CD14-positive monocyte (primary cell): ENCODE results near the gene SLC6A8. TPM values are rescaled to one million over a fixed set of nuclear protein-coding genes. Genes with fewer than 3 reads are reported as not detected.

Experiments used
- DNase-seq, 3 donors: peaks; one replicate each; pipeline ENCODE4 v3.0.0-alpha.2; 2011 to 2022
- H2AFZ ChIP-seq: 2 replicates; pipeline ENCODE4 v1.6.0; 2012; ENCODE audit warnings: mild to moderate bottlenecking, low read depth, low read length, inconsistent platforms; ENCODE audit not compliant: insufficient read depth, poor library complexity, severe bottlenecking
- H3K27ac ChIP-seq, 2 donors: 1 replicate in 1 of 2; 2 replicates in 1 of 2; pipeline ENCODE4 v1.5.1; 2012 to 2013; ENCODE audit warnings: low read length in 2 of 2, control low read depth in 1 of 2, inconsistent platforms in 1 of 2, low read depth in 1 of 2, mild to moderate bottlenecking in 1 of 2
- H3K27me3 ChIP-seq, 2 donors: one replicate each; pipeline versions ENCODE4 v1.6.0 to v1.6.1; 2011 to 2013; ENCODE audit warnings: low read length in 2 of 2; ENCODE audit not compliant: control insufficient read depth in 2 of 2, insufficient read depth in 2 of 2
- H3K36me3 ChIP-seq, 2 donors: replicated peaks in 1 of 2; 1 replicate in 1 of 2; 2 replicates in 1 of 2; pipeline versions ENCODE4 v1.5.1 to v1.6.1; 2012 to 2013; ENCODE audit warnings: low read length in 2 of 2, control low read depth in 1 of 2, inconsistent platforms in 1 of 2, mild to moderate bottlenecking in 1 of 2; ENCODE audit not compliant: insufficient read depth in 2 of 2, control insufficient read depth in 1 of 2
- H3K4me1 ChIP-seq, 2 donors: 1 replicate in 1 of 2; 2 replicates in 1 of 2; pipeline versions ENCODE4 v1.5.1 to v1.6.1; 2012 to 2013; ENCODE audit warnings: low read length in 2 of 2, control low read depth in 1 of 2, inconsistent platforms in 1 of 2, mild to moderate bottlenecking in 1 of 2, moderate library complexity in 1 of 2; ENCODE audit not compliant: insufficient read depth in 2 of 2, control insufficient read depth in 1 of 2
- H3K4me2 ChIP-seq: replicated peaks from 2 replicates; pipeline ENCODE3; 2012; ENCODE audit warnings: low read length, moderate library complexity, mild to moderate bottlenecking; ENCODE audit not compliant: poor library complexity, severe bottlenecking; ENCODE audit errors: extremely low read depth
- H3K4me3 ChIP-seq, 3 experiments: fragments of 200-600 bp in 1 of 3; sonication (generic) in 1 of 3; replicated peaks in 1 of 3; 1 replicate in 2 of 3; 2 replicates in 1 of 3; pipeline ENCODE4 v1.5.1; 2011 to 2013; ENCODE audit warnings: low read length in 3 of 3, mild to moderate bottlenecking in 3 of 3, control low read depth in 2 of 3, low read depth in 2 of 3, inconsistent platforms in 1 of 3, moderate library complexity in 1 of 3
- H3K79me2 ChIP-seq: 2 replicates; pipeline ENCODE4 v1.6.0; 2012; ENCODE audit warnings: mild to moderate bottlenecking, control low read depth, inconsistent platforms, low read length, moderate library complexity; ENCODE audit not compliant: insufficient read depth
- H3K9ac ChIP-seq: 2 replicates; pipeline ENCODE4 v1.6.0; 2017; ENCODE audit warnings: low read length, mild to moderate bottlenecking; ENCODE audit not compliant: insufficient read depth, poor library complexity, severe bottlenecking
- H3K9me3 ChIP-seq, 2 donors: replicated peaks in 1 of 2; 1 replicate in 1 of 2; 2 replicates in 1 of 2; pipeline versions ENCODE4 v1.5.1 to v1.6.1; 2012 to 2013; ENCODE audit warnings: low read length in 2 of 2, control low read depth in 1 of 2; ENCODE audit not compliant: control insufficient read depth in 1 of 2, insufficient read depth in 1 of 2
- H4K20me1 ChIP-seq: 2 replicates; pipeline ENCODE4 v1.6.0; 2012; ENCODE audit warnings: mild to moderate bottlenecking, low read length, control low read depth, moderate library complexity; ENCODE audit not compliant: insufficient read depth
- H3K27ac Mint-ChIP-seq, 7 donors: one replicate each; pipeline ENCODE4 v1.8.0; 2020; ENCODE audit warnings: mild to moderate bottlenecking in 7 of 7, mixed read lengths in 7 of 7, moderate library complexity in 6 of 7, inconsistent platforms in 2 of 7
- H3K27me3 Mint-ChIP-seq, 3 donors: one replicate each; pipeline ENCODE4 v1.8.0; 2021 to 2022; ENCODE audit warnings: low read depth in 3 of 3, mild to moderate bottlenecking in 3 of 3, mixed read lengths in 3 of 3, moderate library complexity in 3 of 3, inconsistent platforms in 1 of 3
- H3K36me3 Mint-ChIP-seq, 2 donors: one replicate each; pipeline ENCODE4 v1.8.0; 2020; ENCODE audit warnings: mixed read lengths in 2 of 2, inconsistent platforms in 1 of 2, mild to moderate bottlenecking in 1 of 2
- H3K4me1 Mint-ChIP-seq: one replicate; pipeline ENCODE4 v1.8.0; 2020; ENCODE audit warnings: mild to moderate bottlenecking, mixed read lengths
- H3K4me3 Mint-ChIP-seq, 2 donors: one replicate each; pipeline ENCODE4 v1.8.0; 2020; ENCODE audit warnings: mild to moderate bottlenecking in 2 of 2, mixed read lengths in 2 of 2, moderate library complexity in 1 of 2
- H3K9me3 Mint-ChIP-seq, 7 donors: one replicate each; pipeline ENCODE4 v1.8.0; 2020 to 2022; ENCODE audit warnings: mixed read lengths in 7 of 7, mild to moderate bottlenecking in 6 of 7, moderate library complexity in 6 of 7, inconsistent platforms in 2 of 7
- CTCF ChIP-seq: fragments of 200-600 bp; IDR thresholded peaks from one replicate; pipeline ENCODE4 v1.8.0; 2022; ENCODE audit warnings: antibody characterized with exemption, mild to moderate bottlenecking
- WGBS: methylation state at CpG from one replicate; pipeline ENCODE4 v1.1.5; 2013; ENCODE audit warnings: missing lambda C conversion rate; ENCODE audit not compliant: insufficient coverage; 5-methylcytosine and 5-hydroxymethylcytosine counted together
- intact Hi-C, 2 donors: fragments of 100-400 bp; cut with micrococcal nuclease; formaldehyde crosslinking; loops; one replicate each; pipeline versions ENCODE4 v1.15.0 to v1.15.1; 2023
- polyA minus RNA-seq: library from RNA; depleted of rRNA, polyadenylated mRNA; stranded (reverse); fragments of >200 nt; gene quantifications from 2 replicates; pipeline ENCODE4 v1.2.3, GENCODE V29; 2012
- polyA plus RNA-seq, 3 donors: library from polyadenylated mRNA; depleted of rRNA in 1 of 3; unstranded in 2 of 3; stranded (reverse) in 1 of 3; fragments of 300-500 nt in 2 of 3; fragments of >200 nt in 1 of 3; fragmentation: Illumina TruSeq in 2 of 3; gene quantifications; 1 replicate in 2 of 3; 2 replicates in 1 of 3; pipeline ENCODE4 v1.2.3, GENCODE V29; 2012 to 2021
- total RNA-seq, 12 experiments: library from RNA in 1 of 12; stranded (reverse) in 1 of 12; fragments of 120-200 nt in 1 of 12; gene quantifications; one replicate each; pipeline ENCODE4 v1.2.4 and lab custom pipeline; 2013 to 2026; ENCODE audit warnings: mixed read lengths in 6 of 12, inconsistent platforms in 1 of 12

SLC6A8 gene
- 1.3 TPM for total RNA-seq (2013)
- polyA plus RNA-seq, result 1 to 10 TPM in 1 of 3 donors, under 1 TPM in 2; 0.23 to 5.6 (median 0.85) TPM
- 6.9 and 11.6 TPM in 2 replicates for polyA minus RNA-seq
- 6.2 to 22.6 (median 13.9) reads per million in 11 experiments for total RNA-seq (lab: John Stamatoyannopoulos, UW)

- Histone ChIP-seq H3K9ac (no peak within 1 kb of the TSS), H3K27ac (no peak within 1 kb of the TSS), H3K4me1 (no peaks in the 10 kb centered on the region), H3K27me3 (peaks cover 4 to 51% of the 10 kb centered on the region in 2 donors), H2AFZ (no peak within 1 kb of the TSS), H3K4me2 (peak within 1 kb of the TSS; percentile 41), H3K36me3 (no peaks in the 10 kb centered on the region), H3K4me3 (peak within 1 kb of the TSS in 2 of 3 experiments; percentile 9 to 40), H3K79me2 (no peaks in the 10 kb centered on the region), H4K20me1 (no peaks in the 10 kb centered on the region), H3K9me3 (peaks cover 3 to 10% of the 10 kb centered on the region in 2 donors)
- peaks cover 33 to 73% (median 49%) of the 10 kb centered on the region in 3 donors for H3K27me3 Mint-ChIP-seq
- H3K9me3 Mint-ChIP-seq, result peaks cover 0 to 17% (median 9%) of the 10 kb centered on the region in 7 donors
- DNase-seq, result peak; percentile 18 to 46 (median 20)
- TF ChIP-seq CTCF, result peak; percentile 17
- intact Hi-C loops, result no loop called here
- peaks cover 2 to 3% of the 10 kb centered on the region in 2 donors for H3K36me3 Mint-ChIP-seq
- peaks cover 12% of the 10 kb centered on the region for H3K4me1 Mint-ChIP-seq
- 0% methylated on average over 18 of the region's 66 CpGs for WGBS
- H3K4me3 Mint-ChIP-seq, result peak within 1 kb of the TSS; percentile 72
- H3K27ac Mint-ChIP-seq, result peak within 1 kb of the TSS in 1 of 7 donors; percentile 70
These were observed at the start of gene SLC6A8 for GRCh38 chrX:153687121-153688039. Gene SLC6A8, plus strand, starts transcription at chrX:153687926. Its CDS starts 649 bp downstream, at chrX:153688575.

- no peak for DNase-seq
- H3K9ac ChIP-seq, result no peak overlapping the region
- H3K4me3 ChIP-seq, result no peak overlapping the region
- no peak overlapping the region for H2AFZ ChIP-seq
- Mint-ChIP-seq H3K36me3 (peaks cover 0 to 1% of the 10 kb centered on the region in 2 donors), H3K4me3 (no peak overlapping the region), H3K9me3 (peaks cover 0 to 6% (median 4%) of the 10 kb centered on the region in 7 donors), H3K27me3 (peaks cover 17 to 36% (median 35%) of the 10 kb centered on the region in 3 donors), H3K27ac (no peak overlapping the region), H3K4me1 (no peaks in the 10 kb centered on the region)
- intact Hi-C loops, result no loop called here
- no peak overlapping the region for H3K27ac ChIP-seq
- H3K9me3 ChIP-seq, result peaks cover 0 to 4% of the 10 kb centered on the region in 2 donors
- H3K27me3 ChIP-seq, result peaks cover 2 to 17% of the 10 kb centered on the region in 2 donors
- 100% methylated on average over 4 of the region's 6 CpGs for WGBS
- no peaks in the 10 kb centered on the region for H3K4me1 ChIP-seq
- no peaks in the 10 kb centered on the region for H3K79me2 ChIP-seq
- TF ChIP-seq CTCF, result no peak
- no peaks in the 10 kb centered on the region for H3K36me3 ChIP-seq
- no peak overlapping the region for H3K4me2 ChIP-seq
- H4K20me1 ChIP-seq, result no peaks in the 10 kb centered on the region
These were observed 49.7 kb upstream of the SLC6A8 start for GRCh38 chrX:153638041-153638371.
